OCI-M2 (cell line): ENCODE measurements around the gene SPDYE17.
"Not testable (repeated sequence)": the region's sequence is repeated elsewhere in the genome, so short reads cannot be mapped to it uniquely, and the experiment has no call there.

Experiments used
- DNase-seq: peaks from one replicate; lab custom pipeline; 2025; ENCODE audit not compliant: unreplicated experiment; lab: John Stamatoyannopoulos, UW

The SPDYE17 gene

GRCh38 chr7:77032261-77032660 is at the start of gene SPDYE17:
TSS of gene SPDYE17 (minus strand) at chr7:77032361. CDS start at chr7:77030570, 1,791 bp downstream.
- DNase-seq = not testable (repeated sequence)

- not testable (repeated sequence) for DNase-seq
These were observed 48.1 kb upstream of the SPDYE17 start for GRCh38 chr7:77080236-77080635.

GRCh38 chr7:77079624-77080023 is 47.5 kb upstream of the SPDYE17 start:
- DNase-seq = not testable (repeated sequence)

DNA sequence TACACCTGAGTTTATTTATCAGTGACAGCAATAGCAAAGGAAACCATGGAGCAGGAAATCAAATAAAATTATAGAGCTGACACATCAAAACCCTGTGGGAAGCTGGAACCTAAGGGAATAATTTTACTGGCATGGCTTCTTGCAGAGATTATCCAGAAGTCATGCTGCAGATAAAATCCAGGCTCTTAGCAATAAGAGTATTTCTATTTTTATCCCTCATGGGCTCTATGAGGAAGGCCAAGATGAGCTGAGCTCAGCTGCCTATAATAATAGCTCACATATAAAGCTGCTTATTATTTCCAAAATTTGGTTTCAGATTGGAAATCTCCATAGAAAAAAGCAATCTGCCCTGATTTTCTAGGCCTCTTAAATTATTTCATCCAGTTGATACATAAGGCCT is 47.0 kb upstream of the SPDYE17 start:
- DNase-seq = not testable (repeated sequence)

GRCh38 chr7:77077060-77077459 is 44.9 kb upstream of the SPDYE17 start:
- not testable (repeated sequence) for DNase-seq

GRCh38 chr7:77074786-77075396 is 42.7 kb upstream of the SPDYE17 start:
- DNase-seq = not testable (repeated sequence)

DNA sequence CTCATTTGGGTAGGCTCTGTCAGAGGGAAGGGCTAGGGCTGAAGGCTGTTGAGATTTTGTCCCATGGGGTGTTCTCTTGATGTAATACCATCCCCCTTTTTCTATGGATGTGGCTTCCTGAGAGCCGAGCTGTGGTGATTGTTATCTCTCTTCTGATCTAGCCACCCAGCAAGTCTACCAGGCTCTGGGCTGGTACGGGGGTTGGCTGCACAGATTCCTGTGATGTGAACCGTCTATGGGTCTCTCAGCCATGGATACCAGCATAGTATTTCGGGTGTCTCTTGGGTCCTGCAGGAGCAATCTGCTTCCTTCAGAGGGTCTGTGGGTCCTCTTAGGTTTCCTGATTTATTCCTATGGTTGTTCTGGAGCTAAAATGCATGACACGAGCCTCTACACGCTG is 38.9 kb upstream of the SPDYE17 start:
- not testable (repeated sequence) for DNase-seq

DNA sequence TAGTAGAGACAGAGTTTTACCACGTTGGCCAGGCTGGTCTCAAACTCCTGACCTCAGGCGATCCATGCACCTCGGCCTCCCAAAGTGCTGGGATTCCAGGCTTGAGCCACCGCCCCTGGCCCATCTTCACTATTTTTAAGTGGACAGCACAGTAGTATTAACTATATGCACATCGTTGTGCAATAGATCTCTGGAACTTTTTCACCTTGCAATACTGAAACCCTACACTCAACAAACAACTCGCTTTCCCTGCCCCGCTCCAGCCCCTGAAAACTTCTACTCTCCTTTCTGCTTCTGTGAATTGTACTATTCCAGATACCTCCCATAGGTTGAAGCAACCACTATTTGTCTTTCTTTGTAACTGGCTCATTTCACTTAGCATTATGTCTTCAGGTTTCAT is 33.7 kb upstream of the SPDYE17 start:
- DNase-seq = not testable (repeated sequence)

DNA sequence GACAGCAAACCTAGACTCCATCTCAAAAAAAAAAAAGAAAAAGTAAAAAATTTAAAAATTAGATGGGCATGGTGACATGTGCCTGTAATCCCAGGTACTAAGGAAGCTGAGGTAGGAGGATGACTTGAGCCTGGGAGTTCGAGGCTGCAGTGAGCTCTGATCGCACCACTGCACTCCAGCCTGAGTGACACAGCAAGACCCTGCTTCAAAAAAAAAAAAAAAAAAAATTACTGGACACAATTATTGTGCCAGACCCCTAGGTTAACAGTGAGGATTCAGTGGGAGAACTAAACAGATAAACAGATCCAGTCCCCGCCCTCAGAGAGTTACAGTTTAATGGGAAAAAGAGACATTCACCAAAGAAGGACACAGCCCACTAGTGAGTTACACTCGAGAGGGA is 31.6 kb upstream of the SPDYE17 start:
- DNase-seq = not testable (repeated sequence)

DNA sequence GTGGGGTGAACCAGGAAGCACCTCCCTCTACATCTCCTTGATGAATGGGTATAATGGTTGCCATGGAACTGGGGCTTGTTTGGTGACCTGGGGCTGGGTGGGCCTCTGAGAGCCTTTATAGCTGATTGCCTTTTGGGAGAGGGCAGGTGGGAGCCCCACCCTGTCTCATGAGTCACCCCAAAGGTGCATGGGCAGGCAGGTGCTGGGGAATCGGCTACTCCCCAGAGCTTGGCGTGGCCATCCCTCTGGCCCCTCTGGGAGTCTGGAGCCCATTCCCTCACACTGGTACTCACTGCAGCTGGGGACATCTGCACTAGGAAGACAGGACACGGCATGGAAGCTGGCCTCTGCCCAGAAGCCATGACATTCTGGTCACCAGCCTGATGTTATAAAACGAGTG is 30.4 kb upstream of the SPDYE17 start, which contains the start of gene SPDYE18:
Gene SPDYE18, minus strand, starts transcription at position 2 of the 400 bp plus-strand sequence. CDS start 2,046 bp downstream, outside the sequence.
- DNase-seq = not testable (repeated sequence)

GRCh38 chr7:77026349-77026748 is 5.8 kb downstream of the SPDYE17 start:
- not testable (repeated sequence) for DNase-seq

GRCh38 chr7:77010074-77010680 is 22.0 kb downstream of the SPDYE17 start:
- not testable (repeated sequence) for DNase-seq

GRCh38 chr7:77008000-77008399 is 24.2 kb downstream of the SPDYE17 start:
- DNase-seq = not testable (repeated sequence)

DNA sequence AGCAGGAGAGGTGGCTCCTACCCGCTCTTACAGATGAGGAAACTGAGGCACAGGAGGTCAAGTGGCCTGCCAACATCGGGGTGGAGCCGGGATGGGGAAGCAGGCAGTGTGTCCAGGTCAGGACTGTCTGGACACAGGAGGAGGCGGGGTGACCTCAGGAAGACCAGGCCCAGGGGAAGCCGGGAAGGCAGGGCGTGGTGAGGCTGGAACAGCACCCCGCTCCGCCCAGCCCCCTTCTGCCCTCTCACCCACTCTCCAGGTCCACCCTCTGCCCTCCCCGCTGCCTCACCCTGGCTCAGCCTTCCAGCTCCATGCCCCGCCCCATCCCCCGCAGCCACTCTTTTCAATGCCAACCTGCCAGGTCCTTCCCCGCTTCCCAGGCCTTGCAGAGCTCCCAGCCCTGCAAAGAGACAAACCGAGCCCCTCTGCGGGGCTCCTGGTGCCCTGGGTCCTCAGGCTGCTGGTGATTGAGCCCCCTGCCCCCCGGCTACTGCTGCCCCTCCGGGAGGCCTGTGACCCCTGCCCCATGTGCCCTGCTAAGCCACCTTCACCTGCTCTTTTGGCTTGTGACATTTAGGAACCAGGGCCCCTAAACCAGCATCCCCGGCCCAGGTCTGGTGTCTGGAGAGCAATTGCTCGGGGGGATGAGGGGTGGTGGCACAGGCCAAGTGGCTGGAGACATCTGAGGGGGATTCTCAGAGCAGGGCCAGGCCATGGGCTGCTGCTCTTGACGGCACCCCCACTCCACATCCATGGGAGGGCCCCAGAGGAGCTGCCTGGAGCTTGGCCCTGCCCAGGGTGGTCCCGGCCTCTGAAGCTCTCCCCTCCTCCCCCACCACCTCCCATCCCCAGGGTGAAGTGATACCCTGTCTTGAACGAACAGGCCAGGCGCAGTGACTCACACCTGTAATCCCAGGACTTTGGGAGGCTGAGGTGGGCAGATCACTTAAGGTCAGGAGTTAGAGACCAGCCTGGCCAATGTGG is 25.7 kb downstream of the SPDYE17 start:
- DNase-seq = not testable (repeated sequence)

DNA sequence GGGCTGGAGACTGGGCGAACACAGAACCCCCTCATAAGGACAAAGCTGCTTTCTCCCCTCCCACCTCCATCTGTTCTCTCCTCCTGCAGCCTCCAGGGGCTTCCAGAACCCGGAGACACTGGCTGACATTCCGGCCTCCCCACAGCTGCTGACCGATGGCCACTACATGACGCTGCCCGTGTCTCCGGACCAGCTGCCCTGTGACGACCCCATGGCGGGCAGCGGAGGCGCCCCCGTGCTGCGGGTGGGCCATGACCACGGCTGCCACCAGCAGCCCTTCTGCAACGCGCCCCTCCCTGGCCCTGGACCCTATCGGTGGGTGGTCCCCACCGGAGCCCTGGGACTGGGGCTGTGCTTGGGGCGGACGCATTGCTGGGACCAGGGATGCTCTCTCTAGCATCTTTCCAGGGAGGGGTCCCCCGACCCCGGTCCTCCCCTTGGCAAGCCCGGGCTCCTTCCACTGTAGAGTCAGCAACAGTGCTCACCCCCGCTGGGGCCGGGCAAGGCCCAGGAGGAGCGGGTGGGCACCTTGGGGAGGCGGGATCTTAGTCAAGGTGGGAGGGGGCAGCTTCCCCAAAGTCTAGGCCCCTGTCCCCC is 26.6 kb downstream of the SPDYE17 start:
- not testable (repeated sequence) for DNase-seq

GRCh38 chr7:77004151-77004550 is 28.0 kb downstream of the SPDYE17 start:
- not testable (repeated sequence) for DNase-seq

DNA sequence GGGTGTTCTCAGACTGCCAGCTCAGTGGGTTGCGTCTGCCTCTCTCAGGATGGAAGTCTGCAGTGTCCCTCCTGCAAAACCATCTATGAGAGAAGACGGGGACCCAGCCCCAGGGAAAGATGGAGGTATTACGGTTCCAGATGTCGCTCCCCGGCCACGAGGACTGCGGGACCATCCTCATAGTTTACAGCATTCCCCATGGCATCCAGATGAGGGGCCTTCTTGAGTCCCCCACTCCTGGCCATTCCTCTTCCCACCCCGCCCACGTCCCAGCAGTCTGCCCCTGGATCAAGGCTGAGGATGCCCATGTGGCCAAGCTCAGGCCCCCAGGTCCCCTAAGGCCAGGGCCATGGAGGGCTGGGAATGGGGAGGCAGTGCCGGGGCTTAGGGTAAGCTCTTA is 28.9 kb downstream of the SPDYE17 start:
- DNase-seq = not testable (repeated sequence)

- not testable (repeated sequence) for DNase-seq
These were observed 29.4 kb downstream of the SPDYE17 start for GRCh38 chr7:77002678-77003233.

DNA sequence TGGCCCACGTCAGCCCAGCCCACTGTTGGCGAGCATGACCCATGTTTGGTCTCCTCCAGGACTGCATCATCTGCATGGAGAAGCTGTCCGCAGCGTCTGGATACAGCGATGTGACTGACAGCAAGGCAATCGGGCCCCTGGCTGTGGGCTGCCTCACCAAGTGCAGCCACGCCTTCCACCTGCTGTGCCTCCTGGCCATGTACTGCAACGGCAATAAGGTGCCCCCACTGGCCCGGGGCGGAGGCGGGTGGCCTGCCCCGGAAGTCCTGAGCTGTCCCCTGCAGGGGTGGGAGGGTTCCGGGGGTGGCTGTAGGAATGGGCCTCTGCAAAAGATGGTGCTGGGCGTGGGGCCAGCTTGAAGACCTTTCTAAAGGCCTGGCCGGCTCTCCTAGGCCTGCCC is 30.1 kb downstream of the SPDYE17 start:
- DNase-seq = not testable (repeated sequence)

- DNase-seq = not testable (repeated sequence)
These were observed 32.6 kb downstream of the SPDYE17 start for GRCh38 chr7:76999474-77000107.
